ENCODE data around the gene OR6K3. TPM values are rescaled to one million over a fixed set of nuclear protein-coding genes. Genes with fewer than 3 reads are reported as not detected.

OR6K3 gene
- polyA plus RNA-seq (2013, experiment 1 of 4) = not detected
- not detected for polyA plus RNA-seq (2013, experiment 2 of 4)
- polyA plus RNA-seq (2013, experiment 3 of 4) = not detected
- polyA plus RNA-seq (2013, experiment 4 of 4) = not detected

GRCh38 chr1:158720620-158721019, at the start of gene OR6K3:
Gene OR6K3, minus strand, starts transcription at chr1:158720720. Its CDS starts 2,605 bp downstream, at chr1:158718115.
- no peak within 1 kb of the TSS for H3K4me3 ChIP-seq (ENCODE audit: insufficient read depth, low read depth, low read length)
- H3K36me3 ChIP-seq (ENCODE audit: control insufficient read depth, insufficient read depth, low read length) = no peaks in the 10 kb centered on the region
- no peaks in the 10 kb centered on the region for H3K27me3 ChIP-seq (ENCODE audit: control insufficient read depth, insufficient read depth, low read length, poor library complexity, severe bottlenecking)
- no peaks in the 10 kb centered on the region for H3K4me1 ChIP-seq (ENCODE audit: control insufficient read depth, insufficient read depth, low read length)
- H3K27ac ChIP-seq (ENCODE audit: insufficient read depth, low read depth, low read length, poor library complexity, severe bottlenecking) = no peak within 1 kb of the TSS
- H3K9me3 ChIP-seq (ENCODE audit: control insufficient read depth, low read length) = no peaks in the 10 kb centered on the region
- WGBS, 2 experiments = 82 to 92% methylated on average over 1 to 2 of the region's 2 CpGs

DNA sequence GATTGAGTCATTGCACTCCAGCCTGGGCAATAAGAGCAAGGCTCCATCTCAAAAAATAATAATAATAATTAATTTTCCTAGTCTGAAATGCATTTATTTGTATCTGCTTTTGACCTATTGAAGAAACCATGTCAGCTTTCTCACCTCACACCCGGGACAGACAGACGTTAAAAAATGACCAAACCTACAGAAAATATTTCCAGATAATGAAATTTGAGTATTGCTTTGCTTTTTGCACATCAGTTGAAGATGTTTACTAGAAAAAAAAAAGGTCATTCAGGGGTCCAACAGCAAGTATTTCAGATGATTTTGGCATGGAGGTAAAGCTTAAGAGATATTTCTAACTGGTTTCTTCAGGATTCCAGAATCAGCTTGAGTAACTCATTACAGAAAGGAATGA, 33.9 kb upstream of the OR6K3 start, which contains the start of gene OR6K6:
Gene OR6K6, plus strand, starts transcription at position 301 of the 400 bp plus-strand sequence. CDS start 168 bp downstream, outside the sequence.
- Histone ChIP-seq H3K9me3 (ENCODE audit: control insufficient read depth, low read length) (no peaks in the 10 kb centered on the region), H3K4me1 (ENCODE audit: control insufficient read depth, insufficient read depth, low read length) (no peaks in the 10 kb centered on the region), H3K36me3 (ENCODE audit: control insufficient read depth, insufficient read depth, low read length) (no peaks in the 10 kb centered on the region), H3K27me3 (ENCODE audit: control insufficient read depth, insufficient read depth, low read length, poor library complexity, severe bottlenecking) (no peaks in the 10 kb centered on the region), H3K27ac (ENCODE audit: insufficient read depth, low read depth, low read length, poor library complexity, severe bottlenecking) (no peak within 1 kb of the TSS), H3K4me3 (ENCODE audit: insufficient read depth, low read depth, low read length) (no peak within 1 kb of the TSS)
- WGBS, 2 experiments = 95% methylated on average over 2 of the region's 2 CpGs; no CpG with 5 or more reads in 1 of the 2 experiments

DNA sequence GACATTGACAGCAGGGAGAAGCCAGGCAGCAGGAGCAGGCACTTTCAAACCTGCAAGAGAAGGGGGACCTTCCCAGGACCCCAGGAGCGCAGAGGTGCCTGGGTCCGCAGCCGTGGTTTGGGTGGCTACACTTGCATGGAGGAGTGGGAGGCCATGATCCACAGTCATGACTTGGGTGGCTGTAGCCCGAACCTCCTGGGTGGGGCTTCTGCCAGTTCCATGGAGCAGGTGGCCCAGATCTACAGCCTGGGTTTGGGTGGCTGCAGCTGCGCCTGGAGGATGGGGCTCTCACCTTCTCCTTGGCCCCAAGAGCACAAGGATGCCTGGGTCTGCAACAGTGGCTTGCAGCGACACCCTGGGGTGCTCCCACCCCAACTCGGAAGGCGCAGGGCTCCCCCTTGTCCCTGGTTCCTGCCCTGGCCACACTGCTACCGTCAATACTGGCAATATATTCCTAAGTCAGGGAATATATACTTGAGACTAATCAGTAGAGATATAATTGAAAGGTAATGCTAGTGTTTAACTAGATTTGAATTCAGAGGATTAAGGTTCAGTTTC, 31.7 kb upstream of the OR6K3 start:
- no peaks in the 10 kb centered on the region for H3K9me3 ChIP-seq (ENCODE audit: control insufficient read depth, low read length)
- 91 to 93% methylated on average over 9 of the region's 9 CpGs for WGBS, 2 experiments
- no peak overlapping the region for H3K4me3 ChIP-seq (ENCODE audit: insufficient read depth, low read depth, low read length)
- no peak overlapping the region for H3K27ac ChIP-seq (ENCODE audit: insufficient read depth, low read depth, low read length, poor library complexity, severe bottlenecking)
- no peaks in the 10 kb centered on the region for H3K36me3 ChIP-seq (ENCODE audit: control insufficient read depth, insufficient read depth, low read length)
- no peaks in the 10 kb centered on the region for H3K4me1 ChIP-seq (ENCODE audit: control insufficient read depth, insufficient read depth, low read length)
- H3K27me3 ChIP-seq (ENCODE audit: control insufficient read depth, insufficient read depth, low read length, poor library complexity, severe bottlenecking) = no peaks in the 10 kb centered on the region

DNA sequence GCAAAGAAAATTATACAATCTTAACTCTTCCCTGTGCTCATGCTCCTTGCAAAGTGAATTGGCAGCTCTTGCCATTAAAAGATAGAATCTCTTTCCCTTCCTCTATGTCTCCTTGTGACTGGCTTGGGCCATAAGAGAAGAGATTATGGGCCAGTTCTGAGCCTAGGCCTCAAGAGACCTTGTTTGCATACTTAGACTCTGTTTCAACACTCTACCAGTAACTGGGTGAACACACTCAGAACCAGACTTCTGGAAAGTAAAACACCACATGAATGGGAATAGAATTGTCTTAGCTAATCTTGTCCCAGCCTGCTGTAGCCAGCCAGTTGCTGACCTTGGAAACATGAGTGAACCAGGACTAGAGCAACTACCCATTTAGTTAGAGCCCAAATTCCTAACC, 15.3 kb upstream of the OR6K3 start:
- Histone ChIP-seq H3K4me1 (ENCODE audit: control insufficient read depth, insufficient read depth, low read length) (no peaks in the 10 kb centered on the region), H3K27ac (ENCODE audit: insufficient read depth, low read depth, low read length, poor library complexity, severe bottlenecking) (no peak overlapping the region), H3K27me3 (ENCODE audit: control insufficient read depth, insufficient read depth, low read length, poor library complexity, severe bottlenecking) (no peaks in the 10 kb centered on the region), H3K4me3 (ENCODE audit: insufficient read depth, low read depth, low read length) (no peak overlapping the region), H3K36me3 (ENCODE audit: control insufficient read depth, insufficient read depth, low read length) (no peaks in the 10 kb centered on the region), H3K9me3 (ENCODE audit: control insufficient read depth, low read length) (no peaks in the 10 kb centered on the region)

- Histone ChIP-seq H3K4me1 (ENCODE audit: control insufficient read depth, insufficient read depth, low read length) (no peaks in the 10 kb centered on the region), H3K4me3 (ENCODE audit: insufficient read depth, low read depth, low read length) (no peak overlapping the region), H3K36me3 (ENCODE audit: control insufficient read depth, insufficient read depth, low read length) (no peaks in the 10 kb centered on the region), H3K27ac (ENCODE audit: insufficient read depth, low read depth, low read length, poor library complexity, severe bottlenecking) (no peak overlapping the region), H3K27me3 (ENCODE audit: control insufficient read depth, insufficient read depth, low read length, poor library complexity, severe bottlenecking) (no peaks in the 10 kb centered on the region), H3K9me3 (ENCODE audit: control insufficient read depth, low read length) (no peaks in the 10 kb centered on the region)
- WGBS, 2 experiments = 93 to 97% methylated on average over 1 of the region's 2 CpGs
These were observed 12.0 kb upstream of the OR6K3 start for GRCh38 chr1:158732524-158732923.

DNA sequence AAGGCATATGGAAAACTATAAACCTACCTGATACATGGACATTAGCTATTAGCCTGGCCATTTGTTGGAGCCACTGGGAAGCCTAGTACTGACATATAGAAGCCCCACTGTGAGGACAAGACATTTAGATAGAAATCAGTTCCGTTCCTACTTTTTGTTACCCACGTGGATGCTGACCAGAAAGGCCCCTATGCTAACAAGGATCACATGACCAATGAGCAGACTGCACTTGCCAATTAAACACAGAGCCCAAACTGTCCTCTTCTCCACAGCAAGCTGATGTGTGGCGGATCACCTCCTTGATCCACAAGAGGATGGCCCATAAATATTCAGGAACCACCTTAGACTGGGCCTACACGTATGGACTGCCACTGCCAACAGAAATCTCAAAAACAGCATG, 11.2 kb upstream of the OR6K3 start:
- Histone ChIP-seq H3K27ac (ENCODE audit: insufficient read depth, low read depth, low read length, poor library complexity, severe bottlenecking) (no peak overlapping the region), H3K9me3 (ENCODE audit: control insufficient read depth, low read length) (no peaks in the 10 kb centered on the region), H3K4me3 (ENCODE audit: insufficient read depth, low read depth, low read length) (no peak overlapping the region), H3K36me3 (ENCODE audit: control insufficient read depth, insufficient read depth, low read length) (no peaks in the 10 kb centered on the region), H3K4me1 (ENCODE audit: control insufficient read depth, insufficient read depth, low read length) (no peaks in the 10 kb centered on the region), H3K27me3 (ENCODE audit: control insufficient read depth, insufficient read depth, low read length, poor library complexity, severe bottlenecking) (no peaks in the 10 kb centered on the region)
- WGBS, 2 experiments = 85 to 91% methylated on average over 4 of the region's 4 CpGs

DNA sequence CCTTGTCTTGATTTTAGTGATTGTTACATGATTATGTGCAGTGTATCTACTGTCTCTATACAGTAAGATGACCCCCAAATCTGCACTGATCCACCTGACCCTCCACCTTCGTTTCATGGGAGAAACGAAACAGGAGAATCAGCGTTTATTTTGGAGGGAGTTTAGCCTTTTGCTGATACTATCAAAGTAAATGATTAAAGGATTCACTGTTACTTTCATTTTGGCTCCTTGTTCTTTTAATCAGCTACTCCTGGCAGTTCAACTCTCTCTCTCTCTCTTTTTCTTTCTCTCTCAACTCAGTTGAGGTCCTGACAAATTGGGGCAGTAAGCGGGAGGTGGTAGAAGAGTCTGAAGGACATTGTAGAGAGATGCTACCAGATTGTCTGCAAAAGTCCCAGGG, 9.9 kb upstream of the OR6K3 start:
- no peaks in the 10 kb centered on the region for H3K9me3 ChIP-seq (ENCODE audit: control insufficient read depth, low read length)
- 94 to 95% methylated on average over 4 of the region's 4 CpGs for WGBS, 2 experiments
- H3K27me3 ChIP-seq (ENCODE audit: control insufficient read depth, insufficient read depth, low read length, poor library complexity, severe bottlenecking) = no peaks in the 10 kb centered on the region
- no peaks in the 10 kb centered on the region for H3K4me1 ChIP-seq (ENCODE audit: control insufficient read depth, insufficient read depth, low read length)
- no peak overlapping the region for H3K27ac ChIP-seq (ENCODE audit: insufficient read depth, low read depth, low read length, poor library complexity, severe bottlenecking)
- no peaks in the 10 kb centered on the region for H3K36me3 ChIP-seq (ENCODE audit: control insufficient read depth, insufficient read depth, low read length)
- no peak overlapping the region for H3K4me3 ChIP-seq (ENCODE audit: insufficient read depth, low read depth, low read length)

GRCh38 chr1:158728510-158729225, 8.1 kb upstream of the OR6K3 start:
- no peaks in the 10 kb centered on the region for H3K9me3 ChIP-seq (ENCODE audit: control insufficient read depth, low read length)
- no peaks in the 10 kb centered on the region for H3K4me1 ChIP-seq (ENCODE audit: control insufficient read depth, insufficient read depth, low read length)
- H3K27ac ChIP-seq (ENCODE audit: insufficient read depth, low read depth, low read length, poor library complexity, severe bottlenecking) = no peak overlapping the region
- 88 to 100% methylated on average over 3 of the region's 3 CpGs for WGBS, 2 experiments
- H3K4me3 ChIP-seq (ENCODE audit: insufficient read depth, low read depth, low read length) = no peak overlapping the region
- H3K36me3 ChIP-seq (ENCODE audit: control insufficient read depth, insufficient read depth, low read length) = no peaks in the 10 kb centered on the region
- no peaks in the 10 kb centered on the region for H3K27me3 ChIP-seq (ENCODE audit: control insufficient read depth, insufficient read depth, low read length, poor library complexity, severe bottlenecking)

DNA sequence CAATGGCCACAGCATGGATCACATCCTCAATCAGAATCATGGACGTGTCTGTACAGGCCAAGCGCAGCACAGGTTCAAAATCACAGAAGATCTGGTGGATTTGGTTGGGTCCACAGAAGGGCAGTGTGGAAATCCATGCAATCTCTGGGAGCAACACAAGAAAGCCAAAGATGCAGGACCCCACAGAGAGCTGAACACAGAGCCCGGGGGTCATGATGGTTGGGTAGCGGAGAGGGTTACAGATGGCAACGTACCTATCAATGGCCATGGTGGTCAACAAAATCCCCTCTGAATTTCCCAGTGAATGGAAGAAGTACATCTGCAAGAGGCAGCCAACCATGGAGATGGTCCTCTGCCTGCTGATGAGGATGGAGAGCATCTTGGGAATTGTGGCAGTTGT, 3.9 kb upstream of the OR6K3 start:
- H3K36me3 ChIP-seq (ENCODE audit: control insufficient read depth, insufficient read depth, low read length) = no peaks in the 10 kb centered on the region
- no peaks in the 10 kb centered on the region for H3K27me3 ChIP-seq (ENCODE audit: control insufficient read depth, insufficient read depth, low read length, poor library complexity, severe bottlenecking)
- H3K4me3 ChIP-seq (ENCODE audit: insufficient read depth, low read depth, low read length) = no peak overlapping the region
- no peaks in the 10 kb centered on the region for H3K4me1 ChIP-seq (ENCODE audit: control insufficient read depth, insufficient read depth, low read length)
- H3K27ac ChIP-seq (ENCODE audit: insufficient read depth, low read depth, low read length, poor library complexity, severe bottlenecking) = no peak overlapping the region
- 92 to 94% methylated on average over 5 of the region's 5 CpGs for WGBS, 2 experiments
- H3K9me3 ChIP-seq (ENCODE audit: control insufficient read depth, low read length) = no peaks in the 10 kb centered on the region

- no peak overlapping the region for H3K27ac ChIP-seq (ENCODE audit: insufficient read depth, low read depth, low read length, poor library complexity, severe bottlenecking)
- 98 to 100% methylated on average over 1 to 3 of the region's 3 CpGs for WGBS, 2 experiments
- H3K4me1 ChIP-seq (ENCODE audit: control insufficient read depth, insufficient read depth, low read length) = no peaks in the 10 kb centered on the region
- H3K36me3 ChIP-seq (ENCODE audit: control insufficient read depth, insufficient read depth, low read length) = no peaks in the 10 kb centered on the region
- H3K9me3 ChIP-seq (ENCODE audit: control insufficient read depth, low read length) = no peaks in the 10 kb centered on the region
- H3K4me3 ChIP-seq (ENCODE audit: insufficient read depth, low read depth, low read length) = no peak overlapping the region
- H3K27me3 ChIP-seq (ENCODE audit: control insufficient read depth, insufficient read depth, low read length, poor library complexity, severe bottlenecking) = no peaks in the 10 kb centered on the region
These were observed 856 bp downstream of the OR6K3 start for GRCh38 chr1:158719664-158720063.
